HepG2 (cell line): Measurements from ENCODE around the gene ALDH2. TPM values are rescaled to one million over a fixed set of nuclear protein-coding genes. Genes with fewer than 3 reads are reported as not detected.

Experiments used
- NAIF1 ChIP-seq: sonication (generic); formaldehyde crosslinking; IDR thresholded peaks from 2 replicates; pipeline ENCODE4 v1.5.0; 2020; ENCODE audit warnings: mild to moderate bottlenecking, missing genetic modification reagents, borderline replicate concordance
- RARA ChIP-seq: IDR thresholded peaks from 2 replicates; pipeline ENCODE4 v1.6.1; 2016; ENCODE audit warnings: missing genetic modification reagents, missing compliant biosample characterization
- SUZ12 ChIP-seq: fragments of 150-350 bp; IDR thresholded peaks from 2 replicates; pipeline ENCODE4 v1.6.1; 2014; ENCODE audit warnings: low read depth, low read length
- ZMYM3 ChIP-seq: sonication (generic); formaldehyde crosslinking; IDR thresholded peaks from 2 replicates; pipeline ENCODE4 v1.5.1; 2020; ENCODE audit warnings: mild to moderate bottlenecking, missing genetic modification reagents
- ZNF274 ChIP-seq: sonication (generic); formaldehyde crosslinking; IDR thresholded peaks from 2 replicates; pipeline ENCODE4 v1.5.1; 2020; ENCODE audit warnings: mild to moderate bottlenecking, missing genetic modification reagents
- ZNF552 ChIP-seq: sonication (generic); formaldehyde crosslinking; IDR thresholded peaks from 2 replicates; pipeline ENCODE4 v1.9.0; 2022; ENCODE audit warnings: missing genetic modification reagents, mild to moderate bottlenecking, borderline replicate concordance
- ZNF557 ChIP-seq: sonication (generic); formaldehyde crosslinking; IDR thresholded peaks from 2 replicates; pipeline ENCODE4 v1.4.0; 2020; ENCODE audit warnings: missing genetic modification reagents
- ZNF614 ChIP-seq: IDR thresholded peaks from 2 replicates; pipeline ENCODE4 v1.6.1; 2018; ENCODE audit warnings: missing biosample characterization, missing genetic modification reagents, inconsistent platforms, borderline replicate concordance
- ZNF652 ChIP-seq: IDR thresholded peaks from 2 replicates; pipeline ENCODE4 v1.6.1; 2016; ENCODE audit warnings: low read depth, borderline replicate concordance
- ZNF670 ChIP-seq: sonication (generic); formaldehyde crosslinking; IDR thresholded peaks from 2 replicates; pipeline ENCODE4 v1.8.0; 2022; ENCODE audit warnings: mild to moderate bottlenecking, missing genetic modification reagents, borderline replicate concordance
- polyA plus RNA-seq, 8 experiments: library from polyadenylated mRNA; depleted of rRNA in 3 of 8; stranded (reverse) in 7 of 8; unstranded in 1 of 8; fragments of >200 nt; fragmentation: Illumina TruSeq in 4 of 8; extraction: Trizol in 4 of 8; gene quantifications; 2 replicates each; pipeline versions ENCODE4 v1.2.1 to v1.2.3, GENCODE V29; 2011 to 2016; ENCODE audit warnings: low read depth in 4 of 8, missing spikeins in 1 of 8, mixed read lengths in 1 of 8; ENCODE audit not compliant: insufficient read depth in 1 of 8
- total RNA-seq, 5 experiments: library from RNA; depleted of rRNA; stranded (reverse); fragments of >200 nt; fragmentation: Illumina TruSeq; extraction: Trizol; gene quantifications; 2 replicates each; pipeline ENCODE4 v1.2.3, GENCODE V29; 2016; ENCODE audit warnings: low read depth in 1 of 5
- TF ChIP-seq, protein P1 (sequence below): sonication (generic); formaldehyde crosslinking; IDR thresholded peaks from 2 replicates; pipeline ENCODE4 v1.5.0; 2020; ENCODE audit warnings: mild to moderate bottlenecking, missing genetic modification reagents, borderline replicate concordance
- TF ChIP-seq, protein P2 (sequence below): sonication (generic); formaldehyde crosslinking; IDR thresholded peaks from 2 replicates; pipeline ENCODE4 v1.5.0; 2020; ENCODE audit warnings: missing genetic modification reagents
- TF ChIP-seq, protein P3 (sequence below): sonication (generic); formaldehyde crosslinking; IDR thresholded peaks from 2 replicates; pipeline ENCODE4 v1.9.0; 2021; ENCODE audit warnings: missing genetic modification reagents, borderline replicate concordance
- TF ChIP-seq, protein P4 (sequence below): sonication (generic); formaldehyde crosslinking; IDR thresholded peaks from 2 replicates; pipeline ENCODE4 v1.4.0; 2020; ENCODE audit warnings: low read depth, missing genetic modification reagents
- TF ChIP-seq, protein P5 (sequence below): sonication (generic); formaldehyde crosslinking; IDR thresholded peaks from 2 replicates; pipeline ENCODE4 v1.8.0; 2023; ENCODE audit warnings: mild to moderate bottlenecking, missing genetic modification reagents

The ALDH2 gene
- total and polyA plus RNA-seq, 2 of the 13 experiments (the other 11 are each of a cell fraction or from before 2014, with no cell fraction given): 78.8 to 103 TPM

DNA sequence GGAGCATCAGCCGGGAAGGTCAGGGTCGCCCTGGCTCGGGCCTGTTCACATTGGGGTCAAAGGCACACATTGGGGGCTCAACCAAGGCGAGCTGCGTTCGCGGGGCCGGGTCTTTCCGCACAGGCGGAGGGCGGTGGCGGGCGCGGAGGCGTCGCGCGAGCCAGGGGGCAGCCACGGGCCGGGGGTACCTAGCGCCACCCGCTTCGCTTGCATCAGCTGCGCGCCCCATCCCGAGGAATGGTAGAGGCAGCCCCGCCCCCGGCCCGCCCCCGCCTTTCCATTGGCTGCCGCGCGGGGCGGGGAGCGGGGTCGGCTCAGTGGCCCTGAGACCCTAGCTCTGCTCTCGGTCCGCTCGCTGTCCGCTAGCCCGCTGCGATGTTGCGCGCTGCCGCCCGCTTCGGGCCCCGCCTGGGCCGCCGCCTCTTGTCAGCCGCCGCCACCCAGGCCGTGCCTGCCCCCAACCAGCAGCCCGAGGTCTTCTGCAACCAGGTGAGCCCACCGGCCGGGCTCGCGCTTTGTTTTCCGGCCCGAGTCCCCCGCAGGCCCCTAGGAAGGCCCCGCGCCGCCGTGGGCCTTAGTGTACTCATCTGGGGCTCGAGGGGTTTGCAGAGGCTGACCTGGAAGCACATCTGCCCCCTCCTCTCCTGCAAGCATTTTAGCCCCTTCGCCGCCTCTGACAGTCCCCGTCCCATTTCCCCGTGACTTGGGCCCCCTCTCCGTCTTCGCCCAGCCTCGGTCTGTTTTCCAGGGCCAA lies at the start of gene ALDH2 (continued):
- TF ChIP-seq ZNF652 (CRISPR knock-in tag) (no peak), ZMYM3 (CRISPR knock-in tag) (no peak), RARA (CRISPR knock-in tag) (no peak), NAIF1 (CRISPR knock-in tag) (no peak), ZNF274 (peak; percentile 75; the same call in 1 of the 2 replicates), SUZ12 (no peak), ZNF552 (0 out of 2 replicates have a peak, but pooled peaks have one; percentile 21), ZNF557 (CRISPR knock-in tag) (no peak), ZNF614 (CRISPR knock-in tag) (peak; percentile 24; the same call in 1 of the 2 replicates), ZNF670 (CRISPR knock-in tag) (no peak)
- TF ChIP-seq, protein P1, sequence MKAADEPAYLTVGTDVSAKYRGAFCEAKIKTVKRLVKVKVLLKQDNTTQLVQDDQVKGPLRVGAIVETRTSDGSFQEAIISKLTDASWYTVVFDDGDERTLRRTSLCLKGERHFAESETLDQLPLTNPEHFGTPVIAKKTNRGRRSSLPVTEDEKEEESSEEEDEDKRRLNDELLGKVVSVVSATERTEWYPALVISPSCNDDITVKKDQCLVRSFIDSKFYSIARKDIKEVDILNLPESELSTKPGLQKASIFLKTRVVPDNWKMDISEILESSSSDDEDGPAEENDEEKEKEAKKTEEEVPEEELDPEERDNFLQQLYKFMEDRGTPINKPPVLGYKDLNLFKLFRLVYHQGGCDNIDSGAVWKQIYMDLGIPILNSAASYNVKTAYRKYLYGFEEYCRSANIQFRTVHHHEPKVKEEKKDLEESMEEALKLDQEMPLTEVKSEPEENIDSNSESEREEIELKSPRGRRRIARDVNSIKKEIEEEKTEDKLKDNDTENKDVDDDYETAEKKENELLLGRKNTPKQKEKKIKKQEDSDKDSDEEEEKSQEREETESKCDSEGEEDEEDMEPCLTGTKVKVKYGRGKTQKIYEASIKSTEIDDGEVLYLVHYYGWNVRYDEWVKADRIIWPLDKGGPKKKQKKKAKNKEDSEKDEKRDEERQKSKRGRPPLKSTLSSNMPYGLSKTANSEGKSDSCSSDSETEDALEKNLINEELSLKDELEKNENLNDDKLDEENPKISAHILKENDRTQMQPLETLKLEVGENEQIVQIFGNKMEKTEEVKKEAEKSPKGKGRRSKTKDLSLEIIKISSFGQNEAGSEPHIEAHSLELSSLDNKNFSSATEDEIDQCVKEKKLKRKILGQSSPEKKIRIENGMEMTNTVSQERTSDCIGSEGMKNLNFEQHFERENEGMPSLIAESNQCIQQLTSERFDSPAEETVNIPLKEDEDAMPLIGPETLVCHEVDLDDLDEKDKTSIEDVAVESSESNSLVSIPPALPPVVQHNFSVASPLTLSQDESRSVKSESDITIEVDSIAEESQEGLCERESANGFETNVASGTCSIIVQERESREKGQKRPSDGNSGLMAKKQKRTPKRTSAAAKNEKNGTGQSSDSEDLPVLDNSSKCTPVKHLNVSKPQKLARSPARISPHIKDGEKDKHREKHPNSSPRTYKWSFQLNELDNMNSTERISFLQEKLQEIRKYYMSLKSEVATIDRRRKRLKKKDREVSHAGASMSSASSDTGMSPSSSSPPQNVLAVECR: peak; percentile 91
- TF ChIP-seq, protein P2, sequence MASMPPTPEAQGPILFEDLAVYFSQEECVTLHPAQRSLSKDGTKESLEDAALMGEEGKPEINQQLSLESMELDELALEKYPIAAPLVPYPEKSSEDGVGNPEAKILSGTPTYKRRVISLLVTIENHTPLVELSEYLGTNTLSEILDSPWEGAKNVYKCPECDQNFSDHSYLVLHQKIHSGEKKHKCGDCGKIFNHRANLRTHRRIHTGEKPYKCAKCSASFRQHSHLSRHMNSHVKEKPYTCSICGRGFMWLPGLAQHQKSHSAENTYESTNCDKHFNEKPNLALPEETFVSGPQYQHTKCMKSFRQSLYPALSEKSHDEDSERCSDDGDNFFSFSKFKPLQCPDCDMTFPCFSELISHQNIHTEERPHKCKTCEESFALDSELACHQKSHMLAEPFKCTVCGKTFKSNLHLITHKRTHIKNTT (CRISPR knock-in tag): no peak
- TF ChIP-seq, protein P3, sequence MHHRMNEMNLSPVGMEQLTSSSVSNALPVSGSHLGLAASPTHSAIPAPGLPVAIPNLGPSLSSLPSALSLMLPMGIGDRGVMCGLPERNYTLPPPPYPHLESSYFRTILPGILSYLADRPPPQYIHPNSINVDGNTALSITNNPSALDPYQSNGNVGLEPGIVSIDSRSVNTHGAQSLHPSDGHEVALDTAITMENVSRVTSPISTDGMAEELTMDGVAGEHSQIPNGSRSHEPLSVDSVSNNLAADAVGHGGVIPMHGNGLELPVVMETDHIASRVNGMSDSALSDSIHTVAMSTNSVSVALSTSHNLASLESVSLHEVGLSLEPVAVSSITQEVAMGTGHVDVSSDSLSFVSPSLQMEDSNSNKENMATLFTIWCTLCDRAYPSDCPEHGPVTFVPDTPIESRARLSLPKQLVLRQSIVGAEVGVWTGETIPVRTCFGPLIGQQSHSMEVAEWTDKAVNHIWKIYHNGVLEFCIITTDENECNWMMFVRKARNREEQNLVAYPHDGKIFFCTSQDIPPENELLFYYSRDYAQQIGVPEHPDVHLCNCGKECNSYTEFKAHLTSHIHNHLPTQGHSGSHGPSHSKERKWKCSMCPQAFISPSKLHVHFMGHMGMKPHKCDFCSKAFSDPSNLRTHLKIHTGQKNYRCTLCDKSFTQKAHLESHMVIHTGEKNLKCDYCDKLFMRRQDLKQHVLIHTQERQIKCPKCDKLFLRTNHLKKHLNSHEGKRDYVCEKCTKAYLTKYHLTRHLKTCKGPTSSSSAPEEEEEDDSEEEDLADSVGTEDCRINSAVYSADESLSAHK: no peak
- TF ChIP-seq, protein P4, sequence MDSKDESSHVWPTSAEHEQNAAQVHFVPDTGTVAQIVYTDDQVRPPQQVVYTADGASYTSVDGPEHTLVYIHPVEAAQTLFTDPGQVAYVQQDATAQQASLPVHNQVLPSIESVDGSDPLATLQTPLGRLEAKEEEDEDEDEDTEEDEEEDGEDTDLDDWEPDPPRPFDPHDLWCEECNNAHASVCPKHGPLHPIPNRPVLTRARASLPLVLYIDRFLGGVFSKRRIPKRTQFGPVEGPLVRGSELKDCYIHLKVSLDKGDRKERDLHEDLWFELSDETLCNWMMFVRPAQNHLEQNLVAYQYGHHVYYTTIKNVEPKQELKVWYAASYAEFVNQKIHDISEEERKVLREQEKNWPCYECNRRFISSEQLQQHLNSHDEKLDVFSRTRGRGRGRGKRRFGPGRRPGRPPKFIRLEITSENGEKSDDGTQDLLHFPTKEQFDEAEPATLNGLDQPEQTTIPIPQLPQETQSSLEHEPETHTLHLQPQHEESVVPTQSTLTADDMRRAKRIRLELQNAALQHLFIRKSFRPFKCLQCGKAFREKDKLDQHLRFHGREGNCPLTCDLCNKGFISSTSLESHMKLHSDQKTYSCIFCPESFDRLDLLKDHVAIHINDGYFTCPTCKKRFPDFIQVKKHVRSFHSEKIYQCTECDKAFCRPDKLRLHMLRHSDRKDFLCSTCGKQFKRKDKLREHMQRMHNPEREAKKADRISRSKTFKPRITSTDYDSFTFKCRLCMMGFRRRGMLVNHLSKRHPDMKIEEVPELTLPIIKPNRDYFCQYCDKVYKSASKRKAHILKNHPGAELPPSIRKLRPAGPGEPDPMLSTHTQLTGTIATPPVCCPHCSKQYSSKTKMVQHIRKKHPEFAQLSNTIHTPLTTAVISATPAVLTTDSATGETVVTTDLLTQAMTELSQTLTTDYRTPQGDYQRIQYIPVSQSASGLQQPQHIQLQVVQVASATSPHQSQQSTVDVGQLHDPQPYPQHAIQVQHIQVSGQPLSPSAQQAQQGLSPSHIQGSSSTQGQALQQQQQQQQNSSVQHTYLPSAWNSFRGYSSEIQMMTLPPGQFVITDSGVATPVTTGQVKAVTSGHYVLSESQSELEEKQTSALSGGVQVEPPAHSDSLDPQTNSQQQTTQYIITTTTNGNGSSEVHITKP: peak; percentile 95
- TF ChIP-seq, protein P5, sequence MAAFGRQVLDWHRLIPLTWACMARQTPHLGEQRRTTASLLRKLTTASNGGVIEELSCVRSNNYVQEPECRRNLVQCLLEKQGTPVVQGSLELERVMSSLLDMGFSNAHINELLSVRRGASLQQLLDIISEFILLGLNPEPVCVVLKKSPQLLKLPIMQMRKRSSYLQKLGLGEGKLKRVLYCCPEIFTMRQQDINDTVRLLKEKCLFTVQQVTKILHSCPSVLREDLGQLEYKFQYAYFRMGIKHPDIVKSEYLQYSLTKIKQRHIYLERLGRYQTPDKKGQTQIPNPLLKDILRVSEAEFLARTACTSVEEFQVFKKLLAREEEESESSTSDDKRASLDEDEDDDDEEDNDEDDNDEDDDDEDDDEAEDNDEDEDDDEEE: 0 out of 2 replicates have a peak, but pooled peaks have one; percentile 47
